ENCODE results near the gene RSAD1.

DNA sequence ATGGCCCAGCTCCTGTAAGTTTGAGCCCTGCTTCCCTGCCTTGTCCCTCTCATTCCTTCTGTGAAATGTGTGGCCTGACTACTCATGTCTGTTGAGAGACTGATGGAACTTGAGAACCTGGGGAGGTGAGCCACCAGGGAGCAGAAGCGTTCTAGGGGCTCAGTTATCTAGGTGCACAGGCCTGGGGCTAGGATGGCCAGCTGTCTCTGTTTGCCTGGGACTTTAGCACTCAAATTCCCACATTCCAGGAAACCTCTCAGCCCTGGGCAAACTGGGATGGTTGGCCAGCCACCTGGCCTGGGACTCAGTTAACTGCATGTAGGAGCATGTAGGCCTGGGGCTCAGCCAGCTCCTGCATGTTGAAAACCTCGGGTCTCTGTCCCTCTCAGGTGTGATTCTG is 44.5 kb downstream of the RSAD1 start:
- TF ChIP-seq, protein P1, sequence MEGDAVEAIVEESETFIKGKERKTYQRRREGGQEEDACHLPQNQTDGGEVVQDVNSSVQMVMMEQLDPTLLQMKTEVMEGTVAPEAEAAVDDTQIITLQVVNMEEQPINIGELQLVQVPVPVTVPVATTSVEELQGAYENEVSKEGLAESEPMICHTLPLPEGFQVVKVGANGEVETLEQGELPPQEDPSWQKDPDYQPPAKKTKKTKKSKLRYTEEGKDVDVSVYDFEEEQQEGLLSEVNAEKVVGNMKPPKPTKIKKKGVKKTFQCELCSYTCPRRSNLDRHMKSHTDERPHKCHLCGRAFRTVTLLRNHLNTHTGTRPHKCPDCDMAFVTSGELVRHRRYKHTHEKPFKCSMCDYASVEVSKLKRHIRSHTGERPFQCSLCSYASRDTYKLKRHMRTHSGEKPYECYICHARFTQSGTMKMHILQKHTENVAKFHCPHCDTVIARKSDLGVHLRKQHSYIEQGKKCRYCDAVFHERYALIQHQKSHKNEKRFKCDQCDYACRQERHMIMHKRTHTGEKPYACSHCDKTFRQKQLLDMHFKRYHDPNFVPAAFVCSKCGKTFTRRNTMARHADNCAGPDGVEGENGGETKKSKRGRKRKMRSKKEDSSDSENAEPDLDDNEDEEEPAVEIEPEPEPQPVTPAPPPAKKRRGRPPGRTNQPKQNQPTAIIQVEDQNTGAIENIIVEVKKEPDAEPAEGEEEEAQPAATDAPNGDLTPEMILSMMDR (conservative IDR thresholded peaks at IDR 0.05), result no peak
- no peak for TF ChIP-seq ZFX (IDR thresholded peaks at IDR 0.05)

Data from C4-2B (cell line).